Gastrocnemius medialis (tissue), 4 donors: ENCODE data around the gene CHRNA5. TPM values are rescaled to one million over a fixed set of nuclear protein-coding genes. Genes with fewer than 3 reads are reported as not detected.

ENCODE experiments used
- ATAC-seq, 2 donors: fragments of 150-250 bp; one replicate each; pipeline ENCODE4 v1.9.1; 2016
- DNase-seq, 2 donors: peaks; one replicate each; pipeline ENCODE4 v3.0.0-alpha.2; 2019
- H3K27ac ChIP-seq, 4 donors: fragments of 200-600 bp; sonication (generic); 1 replicate in 1 of 4; 2 replicates in 3 of 4; pipeline ENCODE4 v1.5.1; 2016 to 2018; ENCODE audit warnings: mild to moderate bottlenecking in 2 of 4, moderate library complexity in 1 of 4
- H3K27me3 ChIP-seq, 3 donors: fragments of 200-600 bp; sonication (generic) in 2 of 3; 1 replicate in 1 of 3; 2 replicates in 2 of 3; pipeline versions ENCODE4 v1.5.1 to v1.6.0; 2016 to 2019; ENCODE audit warnings: mild to moderate bottlenecking in 1 of 3, moderate library complexity in 1 of 3
- H3K36me3 ChIP-seq, 2 donors: fragments of 200-600 bp; sonication (generic) in 1 of 2; one replicate each; pipeline ENCODE4 v1.5.1; 2017 to 2018
- H3K4me1 ChIP-seq, 2 donors: fragments of 200-600 bp; sonication (generic) in 1 of 2; one replicate each; pipeline ENCODE4 v1.5.1; 2016 to 2017; ENCODE audit warnings: mild to moderate bottlenecking in 2 of 2
- H3K4me3 ChIP-seq, 4 donors: fragments of 200-600 bp; sonication (generic) in 3 of 4; 1 replicate in 1 of 4; 2 replicates in 3 of 4; pipeline ENCODE4 v1.5.1; 2016 to 2019; ENCODE audit warnings: mild to moderate bottlenecking in 2 of 4
- H3K9me3 ChIP-seq, 3 donors: fragments of 200-600 bp; sonication (generic) in 2 of 3; 1 replicate in 1 of 3; 2 replicates in 2 of 3; pipeline ENCODE4 v1.5.1; 2016 to 2019
- POLR2A ChIP-seq, 2 donors: fragments of 450-650 bp; IDR thresholded peaks; one replicate each; pipeline ENCODE4 v1.6.1; 2017; ENCODE audit warnings: antibody characterized with exemption in 2 of 2, mild to moderate bottlenecking in 2 of 2, moderate library complexity in 2 of 2
- in situ Hi-C, 4 donors: fragments of 200-750 bp; cut with MboI; loops; one replicate each; pipeline versions ENCODE4 v1.15.0 to v1.8.0; 2017; ENCODE audit warnings: low sequenced_read_pairs in 4 of 4
- intact Hi-C: fragments of 100-400 bp; cut with DNase I; formaldehyde crosslinking; loops from one replicate; pipeline ENCODE4 v1.15.1; 2023; ENCODE audit warnings: low total_unique reads
- total RNA-seq, 4 donors: library from RNA; depleted of rRNA; stranded (reverse); fragments of >200 nt; gene quantifications; one replicate each; pipeline versions ENCODE4 v1.1.0 to v1.2.3, GENCODE V29; 2016
- TF ChIP-seq, protein P1 (sequence below), 5 experiments: fragments of 450-650 bp in 3 of 5; fragments of 200-600 bp in 2 of 5; sonication (generic) in 2 of 5; IDR thresholded peaks in 4 of 5; conservative IDR thresholded peaks in 1 of 5; 1 replicate in 4 of 5; 2 replicates in 1 of 5; pipeline ENCODE4 v1.5.1; 2016 to 2019; ENCODE audit warnings: antibody characterized with exemption in 5 of 5, mild to moderate bottlenecking in 3 of 5, moderate library complexity in 3 of 5

CHRNA5 gene
- total RNA-seq, 4 donors from 2014 or later: 0.07 to 1.6 (median 0.71) TPM

DNA sequence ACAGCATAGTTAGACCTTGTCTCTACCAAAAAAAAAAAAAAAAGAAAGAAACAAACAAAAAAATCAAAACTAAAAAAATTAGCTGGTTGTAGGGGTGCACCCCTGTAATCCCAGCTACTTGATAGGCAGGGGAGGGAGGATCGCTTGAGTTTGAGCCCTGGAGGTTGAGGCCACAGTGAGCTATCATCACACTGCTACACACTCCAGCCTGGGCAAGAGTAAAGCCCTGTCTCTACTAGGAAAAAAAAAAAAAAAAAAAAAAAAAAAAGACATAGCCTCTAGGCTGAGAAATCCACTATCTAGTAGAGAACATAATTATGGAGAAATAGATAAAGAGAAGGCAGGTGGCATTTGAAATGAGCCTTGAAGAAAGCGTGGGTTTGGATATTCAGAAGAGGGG is 2.2 kb upstream of the CHRNA5 start:
- no peaks in the 10 kb centered on the region for H3K36me3 ChIP-seq
- TF ChIP-seq, protein P1, sequence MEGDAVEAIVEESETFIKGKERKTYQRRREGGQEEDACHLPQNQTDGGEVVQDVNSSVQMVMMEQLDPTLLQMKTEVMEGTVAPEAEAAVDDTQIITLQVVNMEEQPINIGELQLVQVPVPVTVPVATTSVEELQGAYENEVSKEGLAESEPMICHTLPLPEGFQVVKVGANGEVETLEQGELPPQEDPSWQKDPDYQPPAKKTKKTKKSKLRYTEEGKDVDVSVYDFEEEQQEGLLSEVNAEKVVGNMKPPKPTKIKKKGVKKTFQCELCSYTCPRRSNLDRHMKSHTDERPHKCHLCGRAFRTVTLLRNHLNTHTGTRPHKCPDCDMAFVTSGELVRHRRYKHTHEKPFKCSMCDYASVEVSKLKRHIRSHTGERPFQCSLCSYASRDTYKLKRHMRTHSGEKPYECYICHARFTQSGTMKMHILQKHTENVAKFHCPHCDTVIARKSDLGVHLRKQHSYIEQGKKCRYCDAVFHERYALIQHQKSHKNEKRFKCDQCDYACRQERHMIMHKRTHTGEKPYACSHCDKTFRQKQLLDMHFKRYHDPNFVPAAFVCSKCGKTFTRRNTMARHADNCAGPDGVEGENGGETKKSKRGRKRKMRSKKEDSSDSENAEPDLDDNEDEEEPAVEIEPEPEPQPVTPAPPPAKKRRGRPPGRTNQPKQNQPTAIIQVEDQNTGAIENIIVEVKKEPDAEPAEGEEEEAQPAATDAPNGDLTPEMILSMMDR (IDR thresholded peaks at IDR 0.05 in 4 of 5, conservative IDR thresholded peaks at IDR 0.05 in 1 of 5): no peak
- no peak for TF ChIP-seq POLR2A (IDR thresholded peaks at IDR 0.05)
- no peak overlapping the region for H3K4me3 ChIP-seq
- H3K27me3 ChIP-seq: peaks cover 7 to 21% (median 11%) of the 10 kb centered on the region in 3 donors
- DNase-seq (no peak), ATAC-seq (no peak)
- H3K4me1 ChIP-seq: peaks cover 17 to 24% of the 10 kb centered on the region in 2 donors
- in situ Hi-C loops: no loop called here
- intact Hi-C loops: no loop called here
- no peak overlapping the region for H3K27ac ChIP-seq
- no peaks in the 10 kb centered on the region for H3K9me3 ChIP-seq

- peaks cover 11 to 18% of the 10 kb centered on the region in 2 donors for H3K4me1 ChIP-seq
- intact Hi-C loops: no loop called here
- peaks cover 7 to 24% (median 11%) of the 10 kb centered on the region in 3 donors for H3K27me3 ChIP-seq
- H3K4me3 ChIP-seq: peak overlapping the region in 1 of 4 donors; percentile 58
- no peak for DNase-seq
- no peaks in the 10 kb centered on the region for H3K9me3 ChIP-seq
- H3K36me3 ChIP-seq: no peaks in the 10 kb centered on the region
- no peak for TF ChIP-seq POLR2A (IDR thresholded peaks at IDR 0.05)
- TF ChIP-seq, protein P1 (IDR thresholded peaks at IDR 0.05 in 4 of 5, conservative IDR thresholded peaks at IDR 0.05 in 1 of 5): no peak
- H3K27ac ChIP-seq: no peak overlapping the region
- in situ Hi-C loops: no loop called here
- no peak for ATAC-seq
Measured at GRCh38 chr15:78564743-78565096, 600 bp upstream of the CHRNA5 start.

DNA sequence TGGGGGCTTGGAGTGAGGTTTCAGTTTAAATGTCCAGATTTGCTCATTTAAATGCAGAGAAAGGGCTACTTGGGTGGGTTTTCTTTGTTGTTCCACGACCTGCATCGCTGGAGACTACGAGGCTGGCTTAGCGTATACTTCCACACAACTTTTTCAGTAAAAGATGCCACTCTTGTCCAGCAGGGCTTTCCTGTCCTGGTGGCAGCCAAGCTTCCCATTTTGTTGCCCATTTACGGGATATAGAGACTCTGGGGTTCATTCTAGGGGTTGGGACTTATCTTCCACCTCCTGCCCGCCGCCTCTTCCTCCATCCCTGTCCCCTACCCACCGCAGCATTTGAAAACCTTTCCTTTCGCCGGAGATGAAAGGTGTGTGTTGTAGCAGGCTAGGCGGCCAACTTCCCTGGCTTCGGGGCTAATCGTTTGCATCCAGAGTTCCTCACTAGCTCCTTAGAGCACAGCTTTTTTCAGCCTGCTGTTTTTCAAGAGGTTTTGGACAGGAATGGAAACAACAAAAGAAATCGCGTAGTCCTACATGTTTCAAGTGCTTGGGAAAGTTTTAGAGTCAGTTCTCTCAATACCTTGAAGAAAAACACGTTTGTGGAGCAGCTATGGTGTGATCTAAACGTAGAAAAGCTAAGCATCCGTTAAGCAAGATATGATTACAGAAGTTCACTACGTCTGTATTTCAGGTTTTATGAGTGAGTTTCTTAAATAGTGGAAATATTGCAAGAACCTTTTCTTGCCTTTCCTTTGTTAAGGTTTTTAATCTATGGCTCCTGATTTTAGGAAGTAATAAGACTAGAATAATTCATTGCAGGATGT is 843 bp downstream of the CHRNA5 start:
- H3K27me3 ChIP-seq: peaks cover 7 to 28% (median 11%) of the 10 kb centered on the region in 3 donors
- no peak for DNase-seq
- intact Hi-C loops (no loop called here), in situ Hi-C loops (no loop called here)
- peak in 1 of 2 donors; percentile 29 for ATAC-seq
- peaks cover 8 to 13% of the 10 kb centered on the region in 2 donors for H3K4me1 ChIP-seq
- H3K9me3 ChIP-seq: no peaks in the 10 kb centered on the region
- no peak overlapping the region for H3K27ac ChIP-seq
- TF ChIP-seq POLR2A (IDR thresholded peaks at IDR 0.05): no peak
- TF ChIP-seq, protein P1 (IDR thresholded peaks at IDR 0.05 in 4 of 5, conservative IDR thresholded peaks at IDR 0.05 in 1 of 5): no peak
- H3K4me3 ChIP-seq: peak overlapping the region; percentile 51 to 70 (median 56)
- no peaks in the 10 kb centered on the region for H3K36me3 ChIP-seq

DNA sequence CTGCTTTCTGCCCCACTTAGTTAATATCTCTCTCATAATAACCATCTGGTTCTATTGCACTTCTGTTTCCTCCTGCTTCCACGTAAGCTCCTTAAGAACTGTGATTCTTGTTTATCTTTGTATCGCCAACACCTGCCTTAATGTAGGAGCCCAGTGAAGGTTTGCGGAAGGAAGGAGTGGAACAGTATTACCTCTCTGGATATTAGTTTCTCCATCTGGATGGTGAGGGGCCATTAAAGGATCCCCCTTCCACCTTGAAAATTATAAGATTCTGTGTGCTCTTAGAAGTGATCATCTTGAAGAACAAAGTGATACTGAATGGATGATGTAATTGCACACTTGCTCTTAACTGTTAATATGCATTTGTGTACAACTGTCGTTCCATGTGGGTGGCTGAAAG is 2.2 kb downstream of the CHRNA5 start:
- Histone ChIP-seq H3K4me3 (no peak overlapping the region), H3K27me3 (peaks cover 7 to 28% (median 11%) of the 10 kb centered on the region in 3 donors), H3K4me1 (peaks cover 8 to 13% of the 10 kb centered on the region in 2 donors), H3K36me3 (no peaks in the 10 kb centered on the region), H3K9me3 (no peaks in the 10 kb centered on the region), H3K27ac (no peak overlapping the region)
- no peak for ATAC-seq
- in situ Hi-C loops (no loop called here), intact Hi-C loops (no loop called here)
- DNase-seq: no peak
- TF ChIP-seq POLR2A (IDR thresholded peaks at IDR 0.05): no peak
- TF ChIP-seq, protein P1 (IDR thresholded peaks at IDR 0.05 in 4 of 5, conservative IDR thresholded peaks at IDR 0.05 in 1 of 5): no peak
